Gastroesophageal sphincter (tissue), 3 donors: ENCODE measurements around the gene TMEM214.

ENCODE experiments used
- CTCF ChIP-seq, 4 experiments: fragments of 200-600 bp in 2 of 4; fragments of 450-650 bp in 2 of 4; sonication (generic) in 1 of 4; IDR thresholded peaks; one replicate each; pipeline ENCODE4 v1.5.1; 2017 to 2019; ENCODE audit warnings: antibody characterized with exemption in 4 of 4, mild to moderate bottlenecking in 2 of 4, moderate library complexity in 2 of 4
- POLR2AphosphoS5 ChIP-seq: sonication (generic); formaldehyde crosslinking; IDR thresholded peaks from one replicate; pipeline ENCODE4 v1.6.1; 2017; ENCODE audit warnings: antibody characterized with exemption

DNA sequence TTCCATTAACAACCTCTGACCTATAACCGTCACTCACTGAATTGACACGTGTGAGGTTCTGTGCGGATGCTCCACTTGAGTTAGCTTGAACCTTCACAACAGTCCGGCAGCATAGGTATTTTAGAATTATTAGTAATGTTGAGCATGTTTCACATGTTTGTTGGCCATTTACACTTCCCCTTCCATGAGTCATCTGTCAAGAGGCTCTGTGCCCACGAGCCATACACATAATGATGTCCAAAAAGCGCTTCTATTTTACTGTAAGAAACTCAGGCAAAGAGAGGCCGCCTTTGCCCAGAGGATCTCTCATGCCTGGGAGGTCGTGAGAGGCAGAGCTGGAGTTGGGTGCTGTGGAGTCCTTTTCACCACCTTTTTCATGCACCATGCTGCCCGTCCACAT, 28.9 kb upstream of the TMEM214 start:
- TF ChIP-seq CTCF (IDR thresholded peaks at IDR 0.05), result no peak
- no peak for TF ChIP-seq POLR2AphosphoS5
